Suppressor macrophage treated with lipopolysaccharide for 1 hour (primary cell): Measurements from ENCODE around the gene SSU72.
"Not testable (repeated sequence)": the region's sequence is repeated elsewhere in the genome, so short reads cannot be mapped to it uniquely, and the experiment has no call there.

Experiments used
- DNase-seq, 3 donors: peaks; one replicate each; pipeline ENCODE4 v3.0.0-alpha.2; 2020 to 2022

Gene SSU72

DNA sequence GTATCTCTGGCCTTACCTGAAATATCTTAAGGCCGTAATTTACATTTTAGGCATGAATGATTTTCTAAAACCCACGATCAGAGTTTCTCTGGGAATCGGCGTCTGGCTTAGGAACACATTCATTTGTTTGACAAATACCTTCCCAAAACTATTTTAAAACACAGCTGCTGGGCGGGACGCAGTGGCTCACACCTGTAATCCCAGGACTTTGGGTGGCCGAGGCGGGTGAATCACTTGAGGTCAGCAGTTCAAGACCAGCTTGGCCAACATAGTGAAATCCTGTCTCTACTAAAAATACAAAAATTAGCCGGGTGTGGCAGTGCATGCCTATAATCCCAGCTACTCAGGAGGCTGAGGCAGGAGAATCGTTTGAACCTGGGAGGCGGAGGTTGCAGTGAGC is 17.7 kb downstream of the SSU72 start:
- DNase-seq = not testable (repeated sequence)

DNA sequence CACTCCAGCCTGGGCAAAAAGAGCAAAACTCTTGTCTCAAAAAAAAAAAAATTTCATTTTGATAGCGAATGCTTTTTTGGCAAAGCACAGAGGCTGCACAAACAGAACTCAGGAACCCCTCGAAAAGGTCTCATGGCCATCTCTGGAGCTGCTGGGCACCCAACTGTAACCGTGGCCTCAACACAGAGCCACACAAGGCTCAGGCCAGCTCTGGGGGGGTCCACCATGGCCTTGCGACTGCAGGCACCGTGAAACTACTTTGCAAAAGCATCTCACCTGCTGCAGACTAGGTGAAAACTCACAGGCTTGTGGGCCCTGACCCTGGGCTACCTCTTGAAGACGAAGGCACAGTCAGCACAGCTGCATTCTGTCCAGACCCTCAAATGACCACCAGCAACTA is 18.2 kb downstream of the SSU72 start:
- DNase-seq = no peak

DNA sequence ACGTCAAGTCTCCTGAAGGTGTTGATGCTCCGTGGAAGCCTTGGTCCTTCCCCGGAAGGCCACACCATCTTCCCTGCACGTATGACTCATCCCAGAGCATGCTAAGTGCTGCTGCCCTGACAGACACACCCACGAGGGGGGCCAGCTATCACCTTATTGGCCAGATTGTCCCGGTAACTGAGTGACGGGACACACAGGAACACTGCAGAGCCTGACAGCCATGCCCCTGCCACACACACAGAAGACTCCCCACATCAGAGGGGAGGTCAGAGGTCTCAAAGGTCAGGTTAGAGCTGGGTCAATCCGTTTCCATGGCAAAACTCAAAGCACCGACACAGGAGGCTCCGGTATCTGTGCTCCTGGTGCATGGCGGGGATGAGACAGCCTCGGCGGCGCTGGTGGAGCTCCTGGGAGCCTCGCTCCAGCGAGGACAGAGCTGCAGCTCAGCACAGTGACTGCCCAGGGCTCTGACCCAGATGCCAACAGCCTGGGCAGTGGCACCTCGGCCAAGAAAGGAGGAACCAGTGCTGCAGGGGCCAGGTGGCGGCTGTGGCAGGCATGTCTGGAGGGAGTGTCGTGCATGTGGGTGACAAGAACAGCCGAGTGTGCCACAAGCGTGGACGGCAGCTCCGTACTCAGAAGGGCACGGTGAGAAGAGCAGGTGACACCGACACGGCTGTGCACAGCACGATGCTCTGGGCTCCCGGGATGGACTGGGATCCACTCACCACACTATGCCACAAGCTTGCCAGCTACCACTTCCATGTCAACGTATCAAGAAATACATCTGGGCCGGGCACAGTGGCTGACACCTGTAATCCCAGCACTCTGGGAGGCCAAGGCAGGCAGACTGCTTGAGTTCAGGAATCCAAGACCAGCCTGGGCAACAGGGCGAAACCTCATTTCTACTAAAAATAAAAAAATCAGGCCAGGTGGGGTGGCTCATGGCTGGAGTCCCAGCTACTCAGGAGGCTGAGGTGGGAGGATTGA is 19.4 kb downstream of the SSU72 start:
- no peak for DNase-seq

DNA sequence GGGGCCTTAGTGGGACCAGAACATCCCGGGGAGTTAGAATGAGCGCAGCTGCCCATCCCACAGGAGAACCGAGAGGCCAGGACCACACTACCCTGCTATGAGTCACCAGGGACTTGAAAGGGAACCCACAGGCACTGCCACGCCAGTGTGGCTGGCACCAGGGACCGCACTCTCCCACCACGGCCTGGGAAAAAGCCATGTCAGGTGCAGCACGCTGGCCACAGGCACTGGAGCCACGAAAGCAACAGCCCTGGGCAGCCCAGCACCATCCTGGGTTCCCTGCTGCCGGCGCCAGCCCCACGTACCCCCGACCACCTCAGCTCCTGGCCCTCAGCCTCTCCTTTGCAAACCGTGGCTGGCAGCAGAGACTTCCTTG is 20.1 kb downstream of the SSU72 start:
- no peak for DNase-seq

DNA sequence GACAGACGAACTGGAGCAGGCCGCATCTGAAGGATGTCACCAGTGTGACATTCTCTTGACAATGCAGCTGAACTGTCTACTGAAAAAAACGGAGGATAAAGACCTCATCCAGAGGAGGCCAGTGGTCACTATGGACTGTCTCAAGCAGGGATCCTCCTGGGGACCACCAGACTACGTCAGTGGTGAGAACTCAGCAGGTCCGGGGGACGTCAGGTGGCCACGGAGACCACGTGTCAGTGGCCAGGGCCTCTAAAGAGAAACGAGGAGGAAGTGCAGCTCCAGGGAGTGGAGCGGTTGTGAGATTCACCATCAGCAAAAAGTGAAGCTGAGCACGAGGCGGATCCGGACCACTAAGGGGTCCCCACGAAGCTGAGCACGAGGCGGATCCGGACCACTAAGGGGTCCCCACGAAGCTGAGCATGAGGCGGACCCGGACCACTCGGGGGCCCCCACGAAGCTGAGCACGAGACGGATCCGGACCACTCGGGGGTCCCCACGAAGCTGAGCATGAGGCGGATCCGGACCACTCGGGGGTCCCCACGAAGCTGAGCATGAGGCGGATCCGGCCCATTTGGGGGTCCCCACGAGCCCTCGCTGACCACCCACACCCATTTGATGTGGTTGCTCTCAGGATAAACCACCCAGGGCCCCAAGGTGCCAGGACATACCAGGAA is 20.7 kb downstream of the SSU72 start:
- no peak for DNase-seq

DNA sequence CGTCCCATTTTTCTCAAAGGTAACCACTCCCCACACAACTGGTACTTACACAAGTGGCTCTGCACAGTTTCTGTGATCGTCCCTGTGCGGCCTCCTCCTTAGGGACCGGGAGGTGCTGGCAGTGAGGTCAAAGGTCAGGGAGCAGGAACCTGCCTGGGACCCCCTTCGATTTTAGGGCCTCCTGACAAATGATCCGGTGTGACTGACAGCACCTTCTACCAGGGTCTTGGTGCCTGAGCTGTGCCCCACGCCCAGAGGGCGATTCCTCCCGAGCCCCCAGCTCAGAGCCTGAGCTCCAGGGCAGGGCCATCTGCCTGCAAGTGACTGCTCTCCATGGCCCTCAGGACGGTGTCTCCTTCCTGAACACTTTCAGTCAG is 22.4 kb downstream of the SSU72 start:
- DNase-seq = no peak

DNA sequence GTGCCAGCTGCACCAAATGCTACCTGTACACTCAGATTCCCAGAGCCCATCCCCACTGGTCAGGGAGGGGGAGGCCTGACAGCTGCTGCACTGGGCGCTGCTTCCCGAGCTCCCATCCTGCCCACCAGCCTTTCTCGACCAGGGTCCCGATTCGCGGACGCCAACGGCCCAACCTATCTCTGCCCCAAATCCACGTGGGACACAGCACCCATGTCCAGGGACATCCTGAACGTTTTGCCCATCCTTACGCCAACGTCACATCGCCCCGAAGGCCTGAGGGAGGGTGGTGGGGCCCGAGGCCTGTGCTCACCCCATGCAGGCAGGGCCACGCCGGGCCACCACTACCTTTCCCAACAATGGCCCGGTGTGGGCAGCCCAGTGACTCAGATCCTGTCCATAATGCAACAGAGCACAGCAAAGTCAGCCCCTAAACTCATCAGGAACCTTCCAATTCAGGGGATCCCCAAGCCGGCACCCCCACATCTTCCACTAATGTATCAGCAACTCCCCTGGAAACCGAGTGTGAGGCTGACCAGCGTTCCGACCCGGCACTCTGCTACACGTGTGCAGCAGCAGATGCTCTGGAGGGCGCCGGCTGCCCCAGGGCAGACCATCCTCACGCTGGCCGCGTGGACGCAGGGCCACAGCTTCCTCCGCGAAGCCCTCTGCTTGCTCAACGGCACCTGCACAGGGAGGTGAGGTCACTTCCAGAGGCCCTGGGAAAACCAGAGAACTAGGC is 23.0 kb downstream of the SSU72 start:
- DNase-seq = peak in 1 of 3 donors; percentile 6

DNA sequence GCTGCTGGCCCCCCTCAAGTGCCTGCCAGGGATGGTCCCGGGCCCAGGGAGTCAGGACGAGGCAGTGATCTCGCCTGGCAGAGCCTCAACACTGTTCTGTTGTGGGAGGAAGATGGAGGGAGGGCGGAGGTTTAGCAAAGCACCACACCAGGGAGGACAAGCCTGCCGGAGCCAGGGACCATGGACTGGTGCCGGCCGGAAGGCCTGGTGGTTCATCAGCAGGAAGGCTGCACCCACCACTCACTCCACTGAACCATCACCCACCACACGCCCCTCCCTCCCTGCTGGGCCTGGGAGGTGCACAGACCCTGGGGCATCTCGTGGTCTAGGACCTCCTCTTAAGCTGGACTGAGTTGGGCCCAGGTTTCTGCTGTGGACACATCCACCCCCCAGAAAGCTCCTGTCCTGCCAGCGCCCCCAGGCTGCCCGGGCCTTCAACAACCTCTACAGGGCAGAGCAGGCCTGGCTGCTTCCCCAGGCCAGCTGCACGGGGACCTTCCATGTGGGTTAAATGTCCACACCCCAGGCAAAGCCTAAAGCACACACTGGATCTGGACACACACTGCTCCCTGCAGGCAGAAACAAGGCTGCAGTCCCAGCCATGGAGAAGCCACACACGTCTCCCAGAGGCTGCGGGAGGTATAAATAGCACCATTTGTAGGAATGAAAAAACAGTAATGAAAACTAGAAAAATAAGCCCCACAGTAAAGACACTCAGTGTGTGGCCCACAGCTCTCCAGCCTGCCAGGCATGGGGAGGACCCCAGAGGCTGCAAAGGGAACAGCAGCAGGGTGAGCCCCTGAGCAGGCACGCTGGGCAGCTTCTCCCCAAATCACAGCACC is 23.9 kb downstream of the SSU72 start:
- no peak for DNase-seq

DNA sequence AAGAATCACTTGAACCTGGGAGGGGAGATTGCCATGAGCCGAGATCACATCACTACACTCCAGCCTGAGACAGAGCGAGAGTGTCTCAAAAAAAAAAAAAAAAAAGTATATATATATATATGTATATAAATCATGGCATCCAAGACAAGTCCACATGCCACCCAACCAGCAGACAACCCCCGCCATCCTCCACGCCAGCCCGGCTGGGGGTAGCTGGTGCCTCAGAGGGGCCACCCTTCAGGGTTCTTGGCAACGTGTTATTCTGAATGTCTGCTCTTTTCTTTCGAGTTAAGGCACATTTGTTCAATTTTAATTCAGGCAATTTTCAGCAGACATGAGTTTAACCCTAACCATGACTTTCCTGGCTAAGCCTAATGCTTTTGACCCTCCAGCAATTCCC is 24.6 kb downstream of the SSU72 start:
- DNase-seq = no peak

DNA sequence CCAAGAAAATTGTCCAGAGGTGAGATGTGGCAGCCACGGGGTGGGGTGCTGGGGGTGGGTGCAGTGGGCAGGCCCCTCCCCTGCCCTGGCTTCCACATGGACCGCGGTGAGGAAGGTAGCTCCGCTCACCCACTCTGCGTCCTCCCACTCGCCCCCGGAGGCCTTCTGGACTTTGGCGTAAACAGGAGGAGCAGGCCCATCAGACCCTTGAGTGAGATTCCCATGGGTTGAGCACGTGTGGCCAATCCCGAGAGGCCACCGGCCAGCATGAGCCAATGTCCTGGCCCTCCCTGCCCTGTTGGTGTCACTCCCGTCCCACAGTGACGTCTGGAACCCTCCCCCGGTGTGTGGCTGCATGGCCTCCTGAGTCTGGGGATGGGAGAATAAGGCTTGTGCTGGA is 26.1 kb downstream of the SSU72 start:
- no peak for DNase-seq

DNA sequence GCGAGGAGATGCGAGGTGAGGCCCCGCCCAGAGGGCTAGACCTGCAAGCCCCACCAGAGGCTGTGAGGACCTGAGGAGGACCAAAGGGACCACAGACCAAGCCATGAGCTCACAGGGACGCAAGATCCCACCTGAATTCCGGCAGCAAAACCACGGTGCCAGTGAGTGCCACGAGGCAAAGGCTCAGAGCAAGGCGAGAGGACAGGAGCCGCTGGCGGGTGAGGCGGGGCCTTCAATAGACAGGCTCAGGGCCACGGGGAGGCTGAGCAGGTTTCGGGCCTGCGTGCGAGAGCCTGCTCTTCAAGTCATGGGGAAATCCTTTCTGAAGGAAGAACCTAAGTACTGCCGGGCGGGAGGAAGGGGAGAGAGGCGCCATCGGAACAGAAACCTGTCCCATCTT is 27.2 kb downstream of the SSU72 start:
- DNase-seq = no peak

DNA sequence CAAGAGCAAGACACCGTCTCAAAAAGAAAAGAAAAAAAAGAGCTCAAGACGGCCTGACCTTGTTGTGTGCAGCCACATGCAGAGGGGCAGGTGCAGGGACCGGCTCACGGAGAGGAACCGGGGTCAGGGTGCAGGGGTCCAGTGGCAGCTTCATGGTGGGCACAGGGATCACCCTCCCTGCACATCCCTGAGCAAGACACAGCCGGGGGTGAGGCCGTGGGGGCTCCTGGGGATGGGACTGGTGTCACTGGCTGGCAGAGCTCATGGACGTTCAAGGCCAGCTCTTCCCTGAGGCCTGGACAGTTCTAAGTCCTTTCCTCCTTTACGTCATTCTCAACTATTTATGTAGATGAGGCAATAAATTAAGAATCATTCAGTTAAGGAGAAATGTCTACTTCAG is 27.7 kb downstream of the SSU72 start:
- DNase-seq = no peak

DNA sequence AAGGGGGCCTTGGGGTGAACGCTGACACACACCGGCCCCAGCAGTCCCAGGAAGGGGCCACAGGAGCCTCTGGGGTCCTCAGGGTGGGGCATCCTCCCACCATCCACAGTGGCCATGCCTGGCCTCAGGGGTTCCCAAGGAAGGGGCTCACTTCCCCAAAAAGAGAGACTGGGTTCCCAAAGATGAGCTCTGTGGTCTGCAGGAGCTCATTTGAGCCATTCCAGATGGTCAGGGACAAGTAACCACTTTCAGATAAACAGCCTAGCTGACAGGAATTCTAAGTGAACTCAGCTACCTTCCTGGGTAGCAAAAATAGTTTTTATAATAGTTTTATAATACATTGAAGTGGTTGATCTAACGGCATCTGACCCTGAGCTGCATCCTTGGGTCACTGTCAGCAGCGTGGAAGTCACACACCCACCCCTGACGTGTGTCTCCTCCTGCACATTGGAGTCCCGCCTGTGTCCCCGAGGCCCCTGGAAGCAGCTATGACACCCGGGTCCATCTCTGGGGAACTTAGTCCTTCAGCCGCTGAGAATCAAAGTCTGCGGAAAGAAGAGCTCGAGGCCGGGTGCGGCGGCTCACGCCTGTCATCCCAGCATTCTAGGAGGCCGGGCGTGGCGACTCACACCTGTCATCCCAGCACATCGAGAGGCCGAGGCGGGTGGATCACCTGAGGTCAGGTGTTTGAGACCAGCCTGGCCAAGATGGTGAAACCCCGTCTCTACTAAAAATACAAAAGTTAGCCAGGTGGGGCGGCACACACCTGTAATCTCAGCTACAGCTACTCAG is 28.5 kb downstream of the SSU72 start:
- no peak for DNase-seq

DNA sequence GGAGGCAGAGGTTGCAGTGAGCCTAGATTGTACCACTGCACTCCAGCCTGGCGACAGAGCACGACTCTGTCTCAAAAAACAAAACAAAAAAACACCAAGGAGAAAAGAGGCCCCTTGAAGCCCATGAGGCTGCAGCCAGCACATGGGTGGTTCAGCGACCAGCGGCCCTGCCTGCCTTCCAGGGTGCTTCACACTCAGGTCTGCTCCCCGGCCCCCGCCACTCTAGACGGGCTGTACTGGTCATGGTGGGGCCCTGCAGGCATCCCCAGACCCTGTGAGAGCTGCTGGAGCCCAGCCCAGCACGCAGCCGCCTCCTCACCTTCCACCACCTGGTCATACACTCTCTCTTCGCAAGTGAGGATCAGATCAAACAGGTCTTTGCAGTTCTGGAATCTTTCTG is 30.1 kb downstream of the SSU72 start:
- no peak for DNase-seq

DNA sequence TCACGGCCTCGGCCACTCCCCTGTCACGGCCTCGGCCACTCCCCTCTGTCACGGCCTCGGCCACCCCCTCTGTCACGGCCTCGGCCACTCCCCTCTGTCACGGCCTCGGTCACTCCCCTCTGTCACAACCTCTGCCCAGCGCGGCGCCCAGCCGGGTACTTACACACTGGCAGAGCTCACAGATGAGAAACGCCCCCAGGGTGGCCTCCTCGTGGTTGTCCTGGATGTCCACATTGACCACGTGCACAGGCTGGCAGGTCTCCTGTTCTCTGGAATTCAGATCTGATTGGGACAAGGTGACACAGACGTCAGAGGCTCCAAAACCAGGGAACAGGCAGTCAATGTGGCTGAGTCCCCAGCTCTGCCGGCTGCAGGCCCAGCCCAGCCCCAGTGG is 31.0 kb downstream of the SSU72 start:
- no peak for DNase-seq

DNA sequence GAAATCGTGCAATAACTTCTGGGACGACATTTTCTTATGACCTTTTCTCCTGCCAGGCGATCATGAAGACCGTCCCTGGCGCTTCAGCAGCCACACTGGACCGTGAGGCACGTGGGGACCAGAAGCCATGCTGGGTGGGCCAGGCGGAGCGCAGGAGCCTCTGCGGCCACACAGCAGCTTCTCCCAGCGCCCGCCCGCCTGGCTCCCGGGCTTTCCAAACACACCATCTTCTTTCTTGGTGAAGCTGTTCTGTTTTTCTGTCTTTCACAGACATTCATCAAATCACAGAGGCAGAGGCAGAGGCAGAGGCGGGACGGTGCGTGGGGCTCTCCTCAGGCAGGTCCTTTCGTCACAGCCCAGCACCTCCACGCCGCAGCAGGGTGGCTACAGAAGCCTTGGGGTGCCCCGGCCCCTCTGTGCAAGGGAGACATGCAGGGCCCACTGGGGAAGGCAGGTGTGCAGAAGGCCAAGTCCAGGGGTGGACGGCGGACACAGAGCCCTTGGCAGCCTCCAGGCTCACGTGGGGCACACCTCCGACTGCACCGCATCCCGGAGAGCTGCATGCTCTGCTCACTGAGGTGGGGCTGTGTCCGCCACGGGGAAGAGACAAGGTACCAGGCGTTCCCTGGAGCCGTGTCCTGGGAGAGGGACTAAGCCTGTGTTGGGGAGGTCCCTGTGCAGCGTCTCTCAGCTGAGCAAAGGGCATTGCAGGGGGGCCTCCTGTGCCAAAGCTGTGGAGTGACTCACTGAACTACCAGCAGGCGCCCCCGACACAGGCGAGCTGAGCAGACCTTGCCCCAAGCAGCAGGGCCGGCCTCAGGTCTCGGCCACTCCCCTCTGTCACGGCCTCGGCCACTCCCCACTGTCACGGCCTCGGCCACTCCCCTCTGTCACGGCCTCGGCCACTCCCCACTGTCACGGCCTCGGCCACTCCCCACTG is 31.6 kb downstream of the SSU72 start:
- DNase-seq = no peak

DNA sequence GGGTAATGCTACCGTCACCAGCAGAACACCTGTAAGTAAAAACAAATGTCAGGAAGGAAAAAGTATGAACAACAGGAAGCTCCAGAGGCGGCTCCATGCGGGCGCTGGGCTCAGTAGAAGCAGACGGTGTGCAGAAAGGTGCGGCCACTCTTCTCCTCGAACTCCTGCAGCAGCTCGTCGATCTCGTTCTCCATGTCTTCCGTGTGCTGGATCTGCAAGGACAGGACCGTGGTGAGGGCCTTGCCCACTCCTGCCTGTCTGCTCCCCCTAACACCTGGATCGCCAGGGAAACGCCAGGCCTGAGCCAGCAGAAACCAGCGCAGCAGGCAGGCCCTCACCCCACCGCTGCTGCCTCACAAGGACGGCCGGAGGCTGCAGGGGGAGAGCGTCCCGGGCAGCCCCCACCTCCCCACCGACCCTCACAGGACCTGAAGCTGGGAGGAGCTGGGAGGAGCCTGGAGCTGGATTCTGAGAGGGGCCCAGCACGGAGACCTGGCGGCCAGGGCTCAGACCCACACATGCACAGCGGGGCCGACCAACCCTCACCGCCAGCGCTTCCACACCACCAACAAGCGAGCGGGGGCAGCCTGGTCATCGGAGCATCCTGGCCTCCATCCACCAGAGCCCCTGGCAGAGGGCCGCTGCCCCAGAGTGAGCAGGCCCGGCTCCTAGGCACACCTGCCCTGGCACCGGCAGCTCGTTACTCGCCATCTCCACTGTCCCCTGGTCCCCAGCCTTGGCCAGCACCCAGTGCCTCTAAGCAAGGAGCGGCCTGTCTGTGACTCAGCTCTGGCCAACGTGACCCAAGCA is 32.5 kb downstream of the SSU72 start:
- DNase-seq = no peak

DNA sequence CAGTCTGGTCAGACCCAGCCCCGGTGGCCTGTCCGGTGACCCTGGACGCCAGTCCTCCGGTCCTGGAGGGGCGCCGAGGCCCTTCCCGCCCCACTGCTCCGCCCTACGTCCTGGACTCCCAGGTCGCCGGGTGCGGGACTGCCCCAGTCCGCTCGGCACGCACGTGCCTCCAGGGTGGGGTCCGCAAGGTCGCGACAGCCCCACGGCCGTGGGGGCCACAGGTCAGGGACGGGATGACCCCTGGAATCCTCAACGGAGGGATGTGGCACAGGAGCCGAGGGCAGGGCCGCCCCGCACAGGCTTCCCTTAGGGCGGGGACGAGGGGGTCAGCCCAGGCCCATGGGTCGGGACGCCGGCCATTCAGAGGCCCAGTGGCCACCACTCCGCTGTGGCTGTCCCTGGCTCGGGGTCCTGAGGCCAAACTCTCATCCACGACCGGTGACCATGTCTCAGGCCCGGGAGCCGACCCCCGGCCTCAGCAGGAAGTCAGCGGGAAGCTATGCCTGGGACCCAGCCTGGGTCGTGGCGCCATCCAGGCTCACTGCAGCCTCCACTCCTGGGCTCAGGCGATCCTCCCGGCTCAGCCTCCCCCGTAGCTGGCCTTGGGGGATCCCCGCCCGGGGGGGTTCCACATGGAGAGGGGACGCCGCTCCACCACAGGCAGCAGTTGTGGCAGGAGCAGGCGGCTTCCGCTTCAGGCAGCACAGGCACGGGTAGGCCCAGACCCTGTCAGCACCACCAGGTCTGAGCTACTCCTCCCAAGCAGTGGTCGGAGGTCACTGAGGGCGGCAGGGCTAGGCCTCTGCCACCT is 33.6 kb downstream of the SSU72 start:
- no peak for DNase-seq
